Endothelial cell of umbilical vein (primary cell): ENCODE data around the gene ABCA6. TPM values are rescaled to one million over a fixed set of nuclear protein-coding genes. Genes with fewer than 3 reads are reported as not detected.

Experiments used
- BruUV-seq: library from RNA; stranded (reverse); fragments of 400-500 nt; replicated peaks from 2 replicates; lab custom pipeline; 2021; lab: Mats Ljungman, UMichigan
- CTCF ChIA-PET: fragments of 300-600, 350-600 bp; sonication (Branson Sonifier 250); formaldehyde crosslinking; loops from one replicate; lab custom pipeline; 2021; ENCODE audit warnings: antibody characterized with exemption, inconsistent platforms; lab: Charles Lee
- POLR2A ChIA-PET: fragments of 300-600, 350-600 bp; sonication (Branson Sonifier 250); formaldehyde crosslinking; loops from one replicate; lab custom pipeline; 2021; ENCODE audit warnings: antibody characterized with exemption, inconsistent platforms; lab: Charles Lee
- DNase-seq: peaks from one replicate; pipeline ENCODE4 v3.0.0-alpha.2; 2011; ENCODE audit warnings: low read depth, low spot score
- FAIRE-seq: peaks from 2 replicates; lab custom pipeline; 2011; peaks lifted over from hg19 to GRCh38; lab: Jason Lieb, UNC
- H2AFZ ChIP-seq: 2 replicates; pipeline ENCODE4 v1.6.0; 2012; ENCODE audit warnings: low read depth, low read length, control low read depth, inconsistent platforms
- H3K27ac ChIP-seq: 2 replicates; pipeline ENCODE4 v1.5.1; 2011; ENCODE audit warnings: low read depth, mild to moderate bottlenecking, control low read depth, low read length, moderate library complexity; ENCODE audit not compliant: insufficient read depth
- H3K27me3 ChIP-seq, 2 experiments: 2 replicates each; pipeline versions ENCODE4 v1.6.0 to v1.6.1; 2011; ENCODE audit warnings: low read length in 2 of 2, mixed read lengths in 1 of 2; ENCODE audit not compliant: control insufficient read depth in 2 of 2, insufficient read depth in 2 of 2
- H3K36me3 ChIP-seq, 2 experiments: 2 replicates in 1 of 2; 3 replicates in 1 of 2; pipeline ENCODE4 v1.5.1; 2011; ENCODE audit warnings: low read length in 2 of 2, mild to moderate bottlenecking in 1 of 2, moderate library complexity in 1 of 2; ENCODE audit not compliant: control insufficient read depth in 2 of 2, insufficient read depth in 2 of 2; ENCODE audit errors: extremely low read depth in 1 of 2
- H3K4me1 ChIP-seq: 3 replicates; pipeline ENCODE4 v1.5.1; 2011; ENCODE audit warnings: mild to moderate bottlenecking, low read length; ENCODE audit not compliant: control insufficient read depth, insufficient read depth; ENCODE audit errors: extremely low read depth
- H3K4me2 ChIP-seq: 2 replicates; pipeline ENCODE4 v1.6.1; 2011; ENCODE audit warnings: low read length, control low read depth, mixed read lengths; ENCODE audit not compliant: insufficient read depth
- H3K4me3 ChIP-seq, 3 experiments: fragments of 200-600 bp in 1 of 3; sonication (generic), shearing (Covaris generic) in 1 of 3; replicated peaks in 1 of 3; 2 replicates each; pipeline ENCODE4 v1.5.1; 2011 to 2016; ENCODE audit warnings: control low read depth in 3 of 3, low read length in 3 of 3, mild to moderate bottlenecking in 2 of 3, inconsistent platforms in 1 of 3, low read depth in 1 of 3, moderate library complexity in 1 of 3; ENCODE audit not compliant: insufficient read depth in 1 of 3
- H3K79me2 ChIP-seq: 2 replicates; pipeline ENCODE4 v1.6.0; 2012; ENCODE audit warnings: low read length, inconsistent platforms; ENCODE audit not compliant: control insufficient read depth, insufficient read depth
- H3K9ac ChIP-seq: replicated peaks from 2 replicates; pipeline ENCODE3; 2011; ENCODE audit warnings: low read length, control low read depth; ENCODE audit not compliant: insufficient read depth; ENCODE audit errors: extremely low read depth
- H3K9me1 ChIP-seq: replicated peaks from 3 replicates; pipeline ENCODE4 v1.6.0; 2011; ENCODE audit warnings: mild to moderate bottlenecking, low read length; ENCODE audit not compliant: control insufficient read depth, insufficient read depth; ENCODE audit errors: extremely low read depth
- H3K9me3 ChIP-seq: replicated peaks from 2 replicates; pipeline ENCODE4 v1.5.1; 2012; ENCODE audit warnings: low read length, inconsistent platforms; ENCODE audit not compliant: control insufficient read depth, insufficient read depth
- H4K20me1 ChIP-seq: replicated peaks from 2 replicates; pipeline ENCODE3; 2011; ENCODE audit warnings: mild to moderate bottlenecking, low read length; ENCODE audit not compliant: control insufficient read depth, insufficient read depth; ENCODE audit errors: extremely low read depth
- EZH2 ChIP-seq: IDR thresholded peaks from 2 replicates; pipeline ENCODE4 v1.6.1; 2012; ENCODE audit warnings: borderline replicate concordance, low read depth, mild to moderate bottlenecking, moderate library complexity, low read length, inconsistent platforms; ENCODE audit not compliant: severe bottlenecking
- FOS ChIP-seq: IDR thresholded peaks from 2 replicates; pipeline ENCODE4 v1.6.1; 2011; ENCODE audit warnings: mild to moderate bottlenecking, low read length, moderate library complexity, borderline replicate concordance; ENCODE audit not compliant: insufficient read depth
- GATA2 ChIP-seq: IDR thresholded peaks from 2 replicates; pipeline ENCODE4 v1.7.0; 2011; ENCODE audit warnings: low read depth, mild to moderate bottlenecking, moderate library complexity, mixed read lengths, low read length; ENCODE audit not compliant: insufficient read length, insufficient read depth
- JUN ChIP-seq: IDR thresholded peaks from 2 replicates; pipeline ENCODE4 v1.6.1; 2011; ENCODE audit warnings: borderline replicate concordance, low read depth; ENCODE audit not compliant: insufficient read length, insufficient read depth
- MYC ChIP-seq: IDR thresholded peaks from one replicate; pipeline ENCODE4 v1.6.1; 2011; ENCODE audit warnings: mild to moderate bottlenecking, low read depth, low read length
- POLR2A ChIP-seq: IDR thresholded peaks from 2 replicates; pipeline ENCODE4 v1.6.1; 2012; ENCODE audit warnings: low read depth, mild to moderate bottlenecking, control low read depth, low read length
- POLR2AphosphoS5 ChIP-seq: IDR thresholded peaks from 2 replicates; pipeline ENCODE4 v1.6.1; 2012; ENCODE audit warnings: low read depth, mild to moderate bottlenecking, control low read depth, low read length, moderate library complexity; ENCODE audit not compliant: insufficient read depth
- dilution Hi-C: fragments of 300-500 bp; cut with MboI; formaldehyde crosslinking; loops from one replicate; pipeline ENCODE4 v1.15.0; 2019; ENCODE audit warnings: low sequenced_read_pairs; ENCODE audit not compliant: extremely low pct_ligation_motif_present
- intact Hi-C: fragments of 100-400 bp; cut with micrococcal nuclease; formaldehyde crosslinking; loops from one replicate; pipeline ENCODE4 v1.10.0; 2022
- polyA plus RNA-seq, 4 experiments: library from polyadenylated mRNA; depleted of rRNA in 3 of 4; stranded (reverse) in 3 of 4; unstranded in 1 of 4; fragments of >200 nt; gene quantifications; 2 replicates each; pipeline versions ENCODE4 v1.2.1 to v1.2.3, GENCODE V29; 2011 to 2012; ENCODE audit warnings: missing spikeins in 1 of 4
- total RNA-seq: library from RNA; stranded (reverse); gene quantifications from 2 replicates; pipeline ENCODE4 v1.2.3, GENCODE V29; 2021
- TF ChIP-seq, protein P1 (sequence below): IDR thresholded peaks from 2 replicates; pipeline ENCODE4 v1.6.1; 2011; ENCODE audit not compliant: insufficient read depth, insufficient read length
- TF ChIP-seq, protein P2 (sequence below), 2 donors: IDR thresholded peaks; 1 replicate in 1 of 2; 2 replicates in 1 of 2; pipeline ENCODE4 v1.5.1; 2011; ENCODE audit warnings: low read length in 2 of 2, mild to moderate bottlenecking in 2 of 2, moderate library complexity in 2 of 2, control low read depth in 1 of 2, inconsistent platforms in 1 of 2, low read depth in 1 of 2; ENCODE audit not compliant: insufficient read depth in 1 of 2; ENCODE audit errors: extremely low read depth in 1 of 2

Gene ABCA6
- total and polyA plus RNA-seq, 2 donors (not counting 3 experiments of a cell fraction or from before 2014, with no cell fraction given): 11.3 to 30.5 TPM

DNA sequence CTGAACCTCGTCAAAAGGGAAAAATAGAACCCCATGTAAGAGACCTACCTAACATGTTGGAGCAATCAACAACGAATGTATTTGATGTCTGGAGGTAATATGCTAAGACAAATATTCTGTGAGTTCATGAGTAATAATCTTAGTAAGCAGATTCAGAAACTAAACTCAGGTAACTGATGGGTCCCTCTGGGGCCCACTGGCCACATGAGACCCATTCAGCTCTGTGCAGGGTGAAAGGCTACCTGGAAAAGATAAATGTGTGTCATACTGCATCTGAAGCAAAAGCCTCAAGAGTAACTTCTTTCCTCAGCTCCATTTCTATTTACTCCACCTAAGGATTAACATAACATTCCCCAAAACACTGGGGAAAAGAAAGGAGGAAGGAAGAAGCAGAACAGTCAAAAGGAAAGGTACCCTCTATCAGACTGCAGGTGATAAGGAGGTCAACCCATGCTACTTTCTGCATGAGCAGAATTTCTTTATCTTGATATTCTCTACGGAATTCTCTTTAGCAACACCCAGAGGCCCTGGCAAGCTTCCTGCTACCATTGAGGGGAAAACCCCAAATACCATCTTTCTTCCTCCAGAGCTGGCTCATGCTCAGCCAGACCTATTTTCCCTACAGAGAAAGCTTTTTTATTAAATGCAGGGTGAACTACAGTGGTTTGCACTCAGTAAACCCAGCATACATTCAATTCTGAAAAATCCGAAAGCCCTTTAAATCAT lies 37.7 kb upstream of the ABCA6 start:
- intact Hi-C loops (loop anchor here (5.0 kb wide), 1 partner anchor 132 kb away; no protein-coding TSS in a partner anchor), dilution Hi-C loops (no loop called here)
- Histone ChIP-seq H2AFZ (no peak overlapping the region), H4K20me1 (no peaks in the 10 kb centered on the region), H3K36me3 (no peaks in the 10 kb centered on the region), H3K4me2 (no peak overlapping the region), H3K79me2 (no peaks in the 10 kb centered on the region), H3K9ac (no peak overlapping the region), H3K4me1 (peaks cover 11% of the 10 kb centered on the region), H3K4me3 (no peak overlapping the region), H3K9me3 (no peaks in the 10 kb centered on the region), H3K27me3 (no peaks in the 10 kb centered on the region), H3K27ac (no peak overlapping the region), H3K9me1 (no peaks in the 10 kb centered on the region)
- no peak for DNase-seq
- ChIA-PET POLR2A (no interaction called here), CTCF (no interaction called here)
- no peak for TF ChIP-seq MYC
- no peak for TF ChIP-seq POLR2AphosphoS5
- no peak for TF ChIP-seq JUN
- TF ChIP-seq, protein P1, sequence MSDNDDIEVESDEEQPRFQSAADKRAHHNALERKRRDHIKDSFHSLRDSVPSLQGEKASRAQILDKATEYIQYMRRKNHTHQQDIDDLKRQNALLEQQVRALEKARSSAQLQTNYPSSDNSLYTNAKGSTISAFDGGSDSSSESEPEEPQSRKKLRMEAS: no peak
- TF ChIP-seq, protein P2, sequence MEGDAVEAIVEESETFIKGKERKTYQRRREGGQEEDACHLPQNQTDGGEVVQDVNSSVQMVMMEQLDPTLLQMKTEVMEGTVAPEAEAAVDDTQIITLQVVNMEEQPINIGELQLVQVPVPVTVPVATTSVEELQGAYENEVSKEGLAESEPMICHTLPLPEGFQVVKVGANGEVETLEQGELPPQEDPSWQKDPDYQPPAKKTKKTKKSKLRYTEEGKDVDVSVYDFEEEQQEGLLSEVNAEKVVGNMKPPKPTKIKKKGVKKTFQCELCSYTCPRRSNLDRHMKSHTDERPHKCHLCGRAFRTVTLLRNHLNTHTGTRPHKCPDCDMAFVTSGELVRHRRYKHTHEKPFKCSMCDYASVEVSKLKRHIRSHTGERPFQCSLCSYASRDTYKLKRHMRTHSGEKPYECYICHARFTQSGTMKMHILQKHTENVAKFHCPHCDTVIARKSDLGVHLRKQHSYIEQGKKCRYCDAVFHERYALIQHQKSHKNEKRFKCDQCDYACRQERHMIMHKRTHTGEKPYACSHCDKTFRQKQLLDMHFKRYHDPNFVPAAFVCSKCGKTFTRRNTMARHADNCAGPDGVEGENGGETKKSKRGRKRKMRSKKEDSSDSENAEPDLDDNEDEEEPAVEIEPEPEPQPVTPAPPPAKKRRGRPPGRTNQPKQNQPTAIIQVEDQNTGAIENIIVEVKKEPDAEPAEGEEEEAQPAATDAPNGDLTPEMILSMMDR (IDR thresholded peaks at IDR 0.05; ENCODE audit: extremely low read depth in 1 of 2, insufficient read depth in 1 of 2, low read depth in 1 of 2, low read length in 2 of 2): no peak
- no peak for TF ChIP-seq EZH2
- TF ChIP-seq FOS: no peak
- TF ChIP-seq GATA2: no peak
- TF ChIP-seq POLR2A: no peak
- no peak for FAIRE-seq
- BruUV-seq: no TSS peak
